Measurements from ENCODE around the gene NAA25.

Gene NAA25

GRCh38 chr12:111984820-111985219, 123.8 kb downstream of the NAA25 start:
- H3K4me3 ChIP-seq (replicated peaks; ENCODE audit: low read depth, low read length) = no peak overlapping the region
- TF ChIP-seq CTCF (IDR thresholded peaks at IDR 0.05; ENCODE audit: low read length, missing control alignments) = no peak
- no peak for DNase-seq (ENCODE audit: low read depth)

- TF ChIP-seq CTCF (IDR thresholded peaks at IDR 0.05; ENCODE audit: low read length, missing control alignments) = no peak
- no peak overlapping the region for H3K4me3 ChIP-seq (replicated peaks; ENCODE audit: low read depth, low read length)
- DNase-seq (ENCODE audit: low read depth) = no peak
Observed at GRCh38 chr12:111981987-111982386, 126.6 kb downstream of the NAA25 start.

GRCh38 chr12:111980598-111980997, 128.0 kb downstream of the NAA25 start:
- no peak for DNase-seq (ENCODE audit: low read depth)
- TF ChIP-seq CTCF (IDR thresholded peaks at IDR 0.05; ENCODE audit: low read length, missing control alignments) = no peak
- H3K4me3 ChIP-seq (replicated peaks; ENCODE audit: low read depth, low read length) = no peak overlapping the region

GRCh38 chr12:111978545-111978944, 130.0 kb downstream of the NAA25 start:
- DNase-seq (ENCODE audit: low read depth) = no peak
- H3K4me3 ChIP-seq (replicated peaks; ENCODE audit: low read depth, low read length) = no peak overlapping the region
- TF ChIP-seq CTCF (IDR thresholded peaks at IDR 0.05; ENCODE audit: low read length, missing control alignments) = no peak

GRCh38 chr12:111976860-111977259, 131.7 kb downstream of the NAA25 start:
- H3K4me3 ChIP-seq (replicated peaks; ENCODE audit: low read depth, low read length) = no peak overlapping the region
- no peak for TF ChIP-seq CTCF (IDR thresholded peaks at IDR 0.05; ENCODE audit: low read length, missing control alignments)
- DNase-seq (ENCODE audit: low read depth) = no peak
